Lower lobe of right lung (tissue), 2 donors: Measurements from ENCODE around the gene BST1. TPM values are rescaled to one million over a fixed set of nuclear protein-coding genes. Genes with fewer than 3 reads are reported as not detected.

Source experiments
- ATAC-seq, 2 donors: fragments of 200-7000 bp; cut with Tn5 transposase; one replicate each; pipeline ENCODE4 v1.9.1; 2020 to 2022; ENCODE audit warnings: mild to moderate bottlenecking in 2 of 2, moderate library complexity in 2 of 2
- DNase-seq: peaks from one replicate; pipeline ENCODE4 v3.0.0-alpha.2; 2020
- H3K27ac ChIP-seq: fragments of 200-600 bp; one replicate; pipeline ENCODE4 v1.8.0; 2022
- H3K27me3 ChIP-seq: fragments of 200-600 bp; one replicate; pipeline ENCODE4 v1.8.0; 2022; ENCODE audit warnings: low read depth
- H3K36me3 ChIP-seq: fragments of 200-600 bp; one replicate; pipeline ENCODE4 v1.8.0; 2022; ENCODE audit warnings: mild to moderate bottlenecking
- H3K4me1 ChIP-seq: fragments of 200-600 bp; one replicate; pipeline ENCODE4 v1.8.0; 2022
- H3K4me3 ChIP-seq: fragments of 200-600 bp; one replicate; pipeline ENCODE4 v1.8.0; 2022; ENCODE audit warnings: mild to moderate bottlenecking
- H3K9me3 ChIP-seq: fragments of 200-600 bp; one replicate; pipeline ENCODE4 v1.8.0; 2022
- CTCF ChIP-seq: fragments of 200-600 bp; IDR thresholded peaks from one replicate; pipeline ENCODE4 v1.8.0; 2022; ENCODE audit warnings: antibody characterized with exemption, mild to moderate bottlenecking
- intact Hi-C: fragments of 100-400 bp; cut with DNase I; formaldehyde crosslinking; loops from one replicate; pipeline ENCODE4 v1.11.0; 2022
- total RNA-seq: library from RNA; stranded (reverse); fragmentation: NEBNext Ultra II Directional; extraction: Animal tissue kit (Norgen Biotek cat#: 25700); gene quantifications from one replicate; pipeline ENCODE4 v1.2.1, GENCODE V29; 2021
- donor health status: DM: no; HTN: yes; CAD: no; lungs with severe emphysema.

BST1 gene
- total RNA-seq, 1 donor from 2014 or later, result 17.8 TPM

GRCh38 chr4:15682242-15683142 lies 20.4 kb upstream of the BST1 start:
- H3K36me3 ChIP-seq, result peaks cover 19% of the 10 kb centered on the region
- TF ChIP-seq CTCF, result no peak
- H3K4me3 ChIP-seq, result peak overlapping the region; percentile 69
- ATAC-seq, result peak in 1 of 2 donors; percentile 15
- no peaks in the 10 kb centered on the region for H3K9me3 ChIP-seq
- H3K27ac ChIP-seq, result peak overlapping the region; percentile 93
- peaks cover 25% of the 10 kb centered on the region for H3K4me1 ChIP-seq
- DNase-seq, result no peak
- intact Hi-C loops, result no loop called here
- no peaks in the 10 kb centered on the region for H3K27me3 ChIP-seq

- Histone ChIP-seq H3K4me3 (peak overlapping the region; percentile 69), H3K27me3 (no peaks in the 10 kb centered on the region), H3K9me3 (no peaks in the 10 kb centered on the region), H3K27ac (peak overlapping the region; percentile 93), H3K4me1 (peaks cover 25% of the 10 kb centered on the region), H3K36me3 (peaks cover 21% of the 10 kb centered on the region)
- intact Hi-C loops, result no loop called here
- ATAC-seq (no peak), DNase-seq (no peak)
- no peak for TF ChIP-seq CTCF
Observed at GRCh38 chr4:15683143-15683495, 19.7 kb upstream of the BST1 start.

- H3K9me3 ChIP-seq, result no peaks in the 10 kb centered on the region
- peaks cover 24% of the 10 kb centered on the region for H3K36me3 ChIP-seq
- intact Hi-C loops, result no loop called here
- peaks cover 33% of the 10 kb centered on the region for H3K4me1 ChIP-seq
- H3K27ac ChIP-seq, result no peak overlapping the region
- H3K27me3 ChIP-seq, result no peaks in the 10 kb centered on the region
- DNase-seq, result no peak
- TF ChIP-seq CTCF, result no peak
- no peak for ATAC-seq
- no peak overlapping the region for H3K4me3 ChIP-seq
Observed at GRCh38 chr4:15684498-15684897, 18.4 kb upstream of the BST1 start.

GRCh38 chr4:15688051-15688450 lies 14.8 kb upstream of the BST1 start:
- Histone ChIP-seq H3K9me3 (no peaks in the 10 kb centered on the region), H3K27me3 (no peaks in the 10 kb centered on the region), H3K4me3 (no peak overlapping the region), H3K27ac (no peak overlapping the region), H3K36me3 (peaks cover 24% of the 10 kb centered on the region), H3K4me1 (peaks cover 35% of the 10 kb centered on the region)
- TF ChIP-seq CTCF, result no peak
- DNase-seq, result no peak
- intact Hi-C loops, result no loop called here
- ATAC-seq, result no peak

GRCh38 chr4:15689540-15689939 lies 13.3 kb upstream of the BST1 start:
- Histone ChIP-seq H3K9me3 (no peaks in the 10 kb centered on the region), H3K4me3 (no peak overlapping the region), H3K36me3 (peaks cover 24% of the 10 kb centered on the region), H3K4me1 (peaks cover 22% of the 10 kb centered on the region), H3K27ac (no peak overlapping the region), H3K27me3 (no peaks in the 10 kb centered on the region)
- intact Hi-C loops, result no loop called here
- no peak for TF ChIP-seq CTCF
- DNase-seq, result no peak
- ATAC-seq, result peak; percentile 56 to 57
